Hepatocyte (in vitro differentiated cells): ENCODE measurements around the gene SLC51A. TPM values are rescaled to one million over a fixed set of nuclear protein-coding genes. Genes with fewer than 3 reads are reported as not detected.

Experiments
- DNase-seq: peaks from one replicate; pipeline ENCODE4 v3.0.0-alpha.2; 2016; ENCODE audit warnings: low spot score
- H2AFZ ChIP-seq: fragments of 200-600 bp; sonication (generic); 2 replicates; pipeline ENCODE4 v1.6.0; 2016; ENCODE audit warnings: antibody characterized with exemption, mild to moderate bottlenecking
- H3K27ac ChIP-seq: fragments of 200-600 bp; sonication (generic); 2 replicates; pipeline ENCODE4 v1.5.1; 2016; ENCODE audit warnings: mild to moderate bottlenecking
- H3K27me3 ChIP-seq: fragments of 200-600 bp; sonication (generic); 2 replicates; pipeline ENCODE4 v1.6.1; 2016
- H3K36me3 ChIP-seq: fragments of 200-600 bp; sonication (generic); replicated peaks from 2 replicates; pipeline ENCODE4 v1.5.1; 2016; ENCODE audit warnings: low read depth; ENCODE audit not compliant: insufficient read depth
- H3K4me1 ChIP-seq: fragments of 200-600 bp; sonication (generic); 2 replicates; pipeline ENCODE4 v1.5.1; 2016; ENCODE audit warnings: mild to moderate bottlenecking, moderate library complexity; ENCODE audit not compliant: insufficient read depth
- H3K4me2 ChIP-seq: fragments of 200-600 bp; sonication (generic); 2 replicates; pipeline ENCODE4 v1.6.0; 2016
- H3K4me3 ChIP-seq: fragments of 200-600 bp; sonication (generic); 2 replicates; pipeline ENCODE4 v1.5.1; 2016; ENCODE audit warnings: mild to moderate bottlenecking
- H3K79me2 ChIP-seq: fragments of 200-600 bp; sonication (generic); 2 replicates; pipeline ENCODE4 v1.6.0; 2017; ENCODE audit warnings: mild to moderate bottlenecking
- H3K9me2 ChIP-seq: fragments of 200-600 bp; sonication (generic); replicated peaks from 2 replicates; pipeline ENCODE4 v1.6.0; 2017; ENCODE audit warnings: mild to moderate bottlenecking; ENCODE audit not compliant: insufficient read depth
- H3K9me3 ChIP-seq: fragments of 200-600 bp; sonication (generic); 2 replicates; pipeline ENCODE4 v1.5.1; 2016; ENCODE audit warnings: low read depth, mild to moderate bottlenecking
- H4K20me1 ChIP-seq: fragments of 200-600 bp; sonication (generic); 2 replicates; pipeline ENCODE4 v1.6.0; 2016; ENCODE audit warnings: mild to moderate bottlenecking; ENCODE audit not compliant: insufficient read depth, poor library complexity, severe bottlenecking
- CTCF ChIP-seq: fragments of 200-600 bp; sonication (generic); IDR thresholded peaks from 2 replicates; pipeline ENCODE4 v1.5.1; 2016; ENCODE audit warnings: antibody characterized with exemption, mild to moderate bottlenecking; ENCODE audit not compliant: poor library complexity
- EZH2 ChIP-seq: fragments of 200-600 bp; sonication (generic); IDR thresholded peaks from 2 replicates; pipeline ENCODE4 v1.6.1; 2016; ENCODE audit warnings: antibody characterized with exemption, mild to moderate bottlenecking, borderline replicate concordance
- EZH2phosphoT487 ChIP-seq: fragments of 200-600 bp; sonication (generic); IDR thresholded peaks from one replicate; pipeline ENCODE4 v1.6.1; 2018; ENCODE audit warnings: antibody characterized with exemption, mild to moderate bottlenecking, low read depth, moderate library complexity; ENCODE audit not compliant: unreplicated experiment, severe bottlenecking
- WGBS: methylation state at CpG from one replicate; pipeline ENCODE4 v1.1.6; 2016; ENCODE audit warnings: low lambda C conversion rate; ENCODE audit errors: missing lambda C conversion rate; 5-methylcytosine and 5-hydroxymethylcytosine counted together
- polyA plus RNA-seq: library from polyadenylated mRNA; unstranded; fragments of >200 nt; fragmentation: Nextera tagmentation; extraction: Ambion mirVana; gene quantifications from 2 replicates; pipeline ENCODE4 v1.2.1, GENCODE V29; 2016
- total RNA-seq: library from RNA; depleted of rRNA; stranded (reverse); fragments of >200 nt; gene quantifications from 2 replicates; pipeline ENCODE4 v1.2.3, GENCODE V29; 2014

The SLC51A gene
- total and polyA plus RNA-seq, 2 experiments from 2014 or later, result 3.9 to 15.8 TPM

GRCh38 chr3:196217307-196218154 is 1.2 kb downstream of the SLC51A start:
- 97% methylated on average over 12 of the region's 12 CpGs for WGBS
- H2AFZ ChIP-seq, result no peak overlapping the region

GRCh38 chr3:196218155-196218712 is 1.9 kb downstream of the SLC51A start:
- no peaks in the 10 kb centered on the region for H4K20me1 ChIP-seq
- no peaks in the 10 kb centered on the region for H3K9me2 ChIP-seq
- H3K9me3 ChIP-seq, result no peaks in the 10 kb centered on the region
- WGBS, result 89% methylated on average over 13 of the region's 13 CpGs
- H3K4me3 ChIP-seq, result no peak overlapping the region
- no peaks in the 10 kb centered on the region for H3K36me3 ChIP-seq
- TF ChIP-seq EZH2phosphoT487, result no peak
- no peak for TF ChIP-seq CTCF
- no peak for TF ChIP-seq EZH2
- no peaks in the 10 kb centered on the region for H3K79me2 ChIP-seq
- H3K4me2 ChIP-seq, result no peak overlapping the region
- no peaks in the 10 kb centered on the region for H3K27me3 ChIP-seq
- DNase-seq, result no peak
- H3K27ac ChIP-seq, result no peak overlapping the region
- no peak overlapping the region for H2AFZ ChIP-seq
- peaks cover 28% of the 10 kb centered on the region for H3K4me1 ChIP-seq

More at GRCh38 chr3:196217307-196218154, 1.2 kb downstream of the SLC51A start:
- Histone ChIP-seq H3K4me1 (peaks cover 28% of the 10 kb centered on the region), H3K9me3 (no peaks in the 10 kb centered on the region), H4K20me1 (no peaks in the 10 kb centered on the region), H3K79me2 (no peaks in the 10 kb centered on the region), H3K27ac (no peak overlapping the region), H3K36me3 (no peaks in the 10 kb centered on the region), H3K4me3 (no peak overlapping the region), H3K27me3 (no peaks in the 10 kb centered on the region), H3K4me2 (no peak overlapping the region), H3K9me2 (no peaks in the 10 kb centered on the region)
- no peak for DNase-seq
- TF ChIP-seq CTCF, result no peak
- TF ChIP-seq EZH2phosphoT487, result no peak
- no peak for TF ChIP-seq EZH2

- H3K27me3 ChIP-seq, result no peaks in the 10 kb centered on the region
- no peaks in the 10 kb centered on the region for H3K36me3 ChIP-seq
- peak overlapping the region; percentile 28 for H3K4me2 ChIP-seq
- WGBS, result 52% methylated on average over 19 of the region's 19 CpGs
- peaks cover 27% of the 10 kb centered on the region for H3K4me1 ChIP-seq
- H3K4me3 ChIP-seq, result no peak overlapping the region
- DNase-seq, result peak; percentile 77
- no peaks in the 10 kb centered on the region for H3K79me2 ChIP-seq
- TF ChIP-seq EZH2phosphoT487 (no peak), EZH2 (no peak), CTCF (no peak)
- no peak overlapping the region for H2AFZ ChIP-seq
- no peaks in the 10 kb centered on the region for H3K9me3 ChIP-seq
- H3K27ac ChIP-seq, result no peak overlapping the region
- H4K20me1 ChIP-seq, result no peaks in the 10 kb centered on the region
- H3K9me2 ChIP-seq, result no peaks in the 10 kb centered on the region
Observed at GRCh38 chr3:196219194-196219969, 3.0 kb downstream of the SLC51A start.
